GM13977 (cell line): Measurements from ENCODE around the gene LIPT1.

ENCODE experiments used
- DNase-seq: peaks from one replicate; pipeline ENCODE4 v3.0.0; 2012; ENCODE audit warnings: low spot score
- CTCF ChIP-seq: IDR thresholded peaks from 2 replicates; pipeline ENCODE4 v1.5.1; 2012; ENCODE audit warnings: mild to moderate bottlenecking, control low read depth; ENCODE audit not compliant: insufficient read depth; ENCODE audit errors: extremely low read depth, missing control alignments
- in situ Hi-C: fragments of 300-500 bp; cut with MboI; formaldehyde crosslinking; loops from one replicate; pipeline ENCODE4 v1.12.0; 2022; ENCODE audit warnings: low sequenced_read_pairs, low pct_unique_long_range_greater_than_20kb, mixed read lengths, inconsistent platforms; ENCODE audit not compliant: unreplicated experiment

Gene LIPT1

GRCh38 chr2:99153921-99154604 is 704 bp upstream of the LIPT1 start:
- no peak for DNase-seq
- TF ChIP-seq CTCF, result no peak
- in situ Hi-C loops, result no loop called here

GRCh38 chr2:99156891-99157290 is 2.1 kb downstream of the LIPT1 start:
- no peak for DNase-seq
- no peak for TF ChIP-seq CTCF
- in situ Hi-C loops, result no loop called here

DNA sequence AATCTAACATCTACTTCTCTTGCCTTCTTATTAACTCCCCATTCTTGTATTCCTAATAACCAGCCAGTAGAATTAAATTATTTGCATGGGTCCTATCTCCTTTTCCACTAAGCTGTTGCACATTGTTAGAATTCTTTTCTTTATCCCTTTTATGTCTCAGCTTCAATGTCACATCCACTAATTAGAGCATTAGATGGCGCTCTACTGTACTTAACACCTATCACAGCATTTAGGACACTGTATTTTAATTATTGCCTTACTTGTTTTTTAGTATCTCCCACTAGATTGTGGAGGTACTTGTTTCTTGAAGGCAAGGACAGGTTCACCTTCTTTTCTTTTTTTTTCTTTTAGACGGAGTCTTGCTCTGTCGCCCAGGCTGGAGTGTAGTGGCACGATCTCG is 3.8 kb downstream of the LIPT1 start:
- DNase-seq, result no peak
- peak; percentile 26 for TF ChIP-seq CTCF
- in situ Hi-C loops, result no loop called here

DNA sequence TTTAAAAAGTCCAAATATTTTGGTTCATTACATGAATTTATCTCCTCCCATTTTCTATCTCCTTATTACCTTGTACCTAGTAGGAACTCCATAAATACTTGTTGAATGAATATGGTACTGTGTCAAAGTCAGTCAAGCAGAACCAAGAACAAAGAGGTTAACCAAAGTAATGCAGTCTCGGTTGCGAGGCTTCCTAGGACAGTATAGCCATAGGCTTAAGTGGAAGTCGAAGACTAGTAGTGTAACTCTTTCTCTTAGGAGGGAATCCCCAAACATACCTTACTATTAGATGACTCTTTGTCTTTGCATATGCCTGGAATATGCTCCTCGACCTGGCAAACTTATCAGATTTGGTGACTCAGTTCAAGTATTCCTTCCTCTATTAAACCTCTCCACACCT is 4.8 kb downstream of the LIPT1 start:
- TF ChIP-seq CTCF, result no peak
- no peak for DNase-seq
- in situ Hi-C loops, result no loop called here

GRCh38 chr2:99166218-99166617 is 11.5 kb downstream of the LIPT1 start:
- DNase-seq, result no peak
- TF ChIP-seq CTCF, result no peak
- in situ Hi-C loops, result no loop called here

DNA sequence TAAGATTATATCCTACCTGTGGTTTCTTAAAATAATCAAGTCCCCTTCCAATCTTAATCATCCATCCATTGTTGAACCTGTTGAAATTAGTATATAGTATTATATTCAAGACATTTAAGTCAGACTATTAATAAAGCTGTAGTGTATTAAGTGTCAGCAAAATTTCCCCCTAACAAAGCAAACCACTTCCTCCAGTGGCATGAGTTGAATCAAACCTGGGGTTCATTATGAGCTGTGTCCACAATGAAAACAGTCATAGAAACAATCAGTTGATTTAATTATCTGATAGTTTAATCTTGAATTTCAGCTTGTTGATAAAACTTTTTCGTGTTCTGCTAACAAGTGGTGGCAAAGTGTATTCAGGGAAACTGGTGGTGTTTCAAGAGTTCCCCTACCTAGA is 14.8 kb downstream of the LIPT1 start:
- DNase-seq, result no peak
- TF ChIP-seq CTCF, result no peak
- in situ Hi-C loops, result no loop called here
